Cardiac fibroblast (primary cell): ENCODE data around the gene KCTD11.
A peak's percentile ranks its signal among the peaks of the same experiment; 100 is the strongest.

ENCODE experiments used
- DNase-seq, 2 donors: peaks; one replicate each; pipeline versions ENCODE4 v3.0.0 to v3.0.0-alpha.2; 2010; ENCODE audit warnings: low read depth in 2 of 2
- H3K4me3 ChIP-seq, 2 donors: replicated peaks in 1 of 2; 1 replicate in 1 of 2; 2 replicates in 1 of 2; pipeline ENCODE4 v1.5.1; 2011; ENCODE audit warnings: low read depth in 2 of 2, low read length in 2 of 2, mild to moderate bottlenecking in 2 of 2, moderate library complexity in 1 of 2
- CTCF ChIP-seq: IDR thresholded peaks from one replicate; pipeline ENCODE4 v1.5.1; 2011; ENCODE audit warnings: low read depth, mild to moderate bottlenecking, low read length, inconsistent platforms

The KCTD11 gene

GRCh38 chr17:7311110-7311705 lies 40.8 kb upstream of the KCTD11 start:
- no peak overlapping the region for H3K4me3 ChIP-seq
- no peak for DNase-seq
- no peak for TF ChIP-seq CTCF

GRCh38 chr17:7312432-7313087 lies 39.4 kb upstream of the KCTD11 start:
- TF ChIP-seq CTCF, result no peak

GRCh38 chr17:7313088-7313889 lies 38.7 kb upstream of the KCTD11 start:
- peak; percentile 4 for TF ChIP-seq CTCF
- H3K4me3 ChIP-seq, result no peak overlapping the region
- DNase-seq, result peak in 1 of 2 donors; percentile 4

More at GRCh38 chr17:7312432-7313087, 39.4 kb upstream of the KCTD11 start:
- no peak overlapping the region for H3K4me3 ChIP-seq
- no peak for DNase-seq

GRCh38 chr17:7313890-7314718 lies 37.9 kb upstream of the KCTD11 start:
- peak in 1 of 2 donors; percentile 47 for DNase-seq
- no peak for TF ChIP-seq CTCF
- peak overlapping the region; percentile 91 for H3K4me3 ChIP-seq

- peak; percentile 80 to 83 for DNase-seq
- peak within 1 kb of the TSS; percentile 91 for H3K4me3 ChIP-seq
- TF ChIP-seq CTCF, result no peak
These were observed 37.0 kb upstream of the KCTD11 start, which contains the start of gene GPS2 for GRCh38 chr17:7314719-7315569. Gene GPS2 (minus strand): TSS chr17:7315360. CDS start chr17:7315052, 308 bp downstream.
